SU-DHL-6 (cell line): ENCODE measurements around the gene ANGPTL8.

Experiments used
- H2AFZ ChIP-seq: fragments of 200-600 bp; sonication (generic); 2 replicates; pipeline ENCODE4 v1.6.1; 2014; ENCODE audit warnings: low read depth, mild to moderate bottlenecking, moderate library complexity, mixed read lengths, antibody characterized with exemption, low read length; ENCODE audit not compliant: severe bottlenecking
- H3F3A ChIP-seq: fragments of 200-600 bp; shearing (Covaris generic); 2 replicates; pipeline ENCODE4 v1.6.0; 2016; ENCODE audit warnings: antibody characterized with exemption, mild to moderate bottlenecking; ENCODE audit not compliant: insufficient read depth
- H3K27ac ChIP-seq: fragments of 200-600 bp; sonication (generic); 2 replicates; pipeline ENCODE4 v1.5.1; 2016; ENCODE audit warnings: low read depth, mild to moderate bottlenecking, low read length, moderate library complexity, mixed read lengths
- H3K27me3 ChIP-seq: fragments of 200-600 bp; sonication (generic), shearing (Covaris generic); 2 replicates; pipeline ENCODE4 v1.6.0; 2014; ENCODE audit warnings: mild to moderate bottlenecking, low read length
- H3K36me3 ChIP-seq: fragments of 200-600 bp; sonication (generic); 2 replicates; pipeline ENCODE4 v1.6.1; 2014; ENCODE audit warnings: mild to moderate bottlenecking, low read length, mixed read lengths
- H3K4me2 ChIP-seq: fragments of 300-600, 200-600 bp; shearing (Covaris generic), sonication (generic); 2 replicates; pipeline ENCODE4 v1.6.0; 2014; ENCODE audit warnings: low read length, low read depth, mild to moderate bottlenecking; ENCODE audit not compliant: poor library complexity, severe bottlenecking
- H3K4me3 ChIP-seq: fragments of 200-600 bp; sonication (generic); 2 replicates; pipeline ENCODE4 v1.5.1; 2014; ENCODE audit warnings: antibody characterized with exemption, low read length, mild to moderate bottlenecking, mixed read lengths; ENCODE audit not compliant: insufficient read depth, poor library complexity, severe bottlenecking
- H3K79me2 ChIP-seq: fragments of 200-600 bp; sonication (generic); 2 replicates; pipeline ENCODE4 v1.6.1; 2014; ENCODE audit warnings: mild to moderate bottlenecking, low read length, moderate library complexity; ENCODE audit not compliant: insufficient read depth
- H3K9ac ChIP-seq: fragments of 200-600 bp; sonication (generic); 2 replicates; pipeline ENCODE4 v1.7.0; 2014; ENCODE audit warnings: mild to moderate bottlenecking, low read length
- H3K9me2 ChIP-seq: fragments of 200-600 bp; sonication (generic); replicated peaks from 2 replicates; pipeline ENCODE4 v1.6.1; 2014; ENCODE audit warnings: low read length; ENCODE audit not compliant: insufficient read depth
- H3K9me3 ChIP-seq: fragments of 200-600 bp; sonication (generic); 2 replicates; pipeline ENCODE4 v1.6.1; 2014; ENCODE audit warnings: low read length, mixed read lengths; ENCODE audit not compliant: insufficient read depth
- H4K20me1 ChIP-seq: fragments of 200-600 bp; sonication (generic); 2 replicates; pipeline ENCODE4 v1.6.1; 2014; ENCODE audit warnings: low read depth, mild to moderate bottlenecking, antibody characterized with exemption, low read length, moderate library complexity, mixed read lengths
- CTCF ChIP-seq: fragments of 200-600 bp; sonication (generic); IDR thresholded peaks from one replicate; pipeline ENCODE4 v1.5.1; 2017; ENCODE audit warnings: antibody characterized with exemption, mild to moderate bottlenecking, low read length, moderate library complexity; ENCODE audit not compliant: insufficient read depth, poor library complexity, severe bottlenecking
- EZH2phosphoT487 ChIP-seq: fragments of 200-600 bp; sonication (generic), shearing (Covaris generic); conservative IDR thresholded peaks from 2 replicates; pipeline ENCODE4 v1.6.1; 2018; ENCODE audit warnings: mild to moderate bottlenecking, antibody characterized with exemption, low read length, moderate library complexity, mixed read lengths

The ANGPTL8 gene

GRCh38 chr19:11251217-11251616 is 11.8 kb downstream of the ANGPTL8 start:
- Histone ChIP-seq H4K20me1 (no peaks in the 10 kb centered on the region), H3K36me3 (no peaks in the 10 kb centered on the region), H3K9ac (no peak overlapping the region), H3K27me3 (no peaks in the 10 kb centered on the region), H2AFZ (no peak overlapping the region), H3K9me3 (no peaks in the 10 kb centered on the region), H3K9me2 (no peaks in the 10 kb centered on the region), H3K4me3 (no peak overlapping the region), H3K4me2 (no peak overlapping the region), H3F3A (no peaks in the 10 kb centered on the region), H3K79me2 (no peaks in the 10 kb centered on the region), H3K27ac (no peak overlapping the region)
- no peak for TF ChIP-seq EZH2phosphoT487
- no peak for TF ChIP-seq CTCF

GRCh38 chr19:11251650-11252314 is 12.4 kb downstream of the ANGPTL8 start:
- Histone ChIP-seq H3K79me2 (no peaks in the 10 kb centered on the region), H3K9me2 (no peaks in the 10 kb centered on the region), H4K20me1 (no peaks in the 10 kb centered on the region), H3K27ac (no peak overlapping the region), H3K36me3 (no peaks in the 10 kb centered on the region), H2AFZ (no peak overlapping the region), H3K9ac (no peak overlapping the region), H3K27me3 (no peaks in the 10 kb centered on the region), H3K4me2 (no peak overlapping the region), H3K4me3 (no peak overlapping the region), H3K9me3 (no peaks in the 10 kb centered on the region), H3F3A (no peaks in the 10 kb centered on the region)
- no peak for TF ChIP-seq EZH2phosphoT487
- no peak for TF ChIP-seq CTCF

- no peaks in the 10 kb centered on the region for H3K36me3 ChIP-seq
- H3K79me2 ChIP-seq: no peaks in the 10 kb centered on the region
- no peaks in the 10 kb centered on the region for H3K9me2 ChIP-seq
- no peak overlapping the region for H2AFZ ChIP-seq
- H3K4me2 ChIP-seq: no peak overlapping the region
- H4K20me1 ChIP-seq: no peaks in the 10 kb centered on the region
- H3K27me3 ChIP-seq: no peaks in the 10 kb centered on the region
- no peak overlapping the region for H3K9ac ChIP-seq
- no peaks in the 10 kb centered on the region for H3K9me3 ChIP-seq
- no peak overlapping the region for H3K27ac ChIP-seq
- no peak overlapping the region for H3K4me3 ChIP-seq
- no peak for TF ChIP-seq CTCF
- no peak for TF ChIP-seq EZH2phosphoT487
- no peaks in the 10 kb centered on the region for H3F3A ChIP-seq
These were observed 13.4 kb downstream of the ANGPTL8 start for GRCh38 chr19:11252665-11253355.
